ENCODE results near the gene KRT16. TPM values are rescaled to one million over a fixed set of nuclear protein-coding genes. Genes with fewer than 3 reads are reported as not detected.

Gene KRT16
- total RNA-seq, 1 experiment from 2014 or later: 42.6 TPM

DNA sequence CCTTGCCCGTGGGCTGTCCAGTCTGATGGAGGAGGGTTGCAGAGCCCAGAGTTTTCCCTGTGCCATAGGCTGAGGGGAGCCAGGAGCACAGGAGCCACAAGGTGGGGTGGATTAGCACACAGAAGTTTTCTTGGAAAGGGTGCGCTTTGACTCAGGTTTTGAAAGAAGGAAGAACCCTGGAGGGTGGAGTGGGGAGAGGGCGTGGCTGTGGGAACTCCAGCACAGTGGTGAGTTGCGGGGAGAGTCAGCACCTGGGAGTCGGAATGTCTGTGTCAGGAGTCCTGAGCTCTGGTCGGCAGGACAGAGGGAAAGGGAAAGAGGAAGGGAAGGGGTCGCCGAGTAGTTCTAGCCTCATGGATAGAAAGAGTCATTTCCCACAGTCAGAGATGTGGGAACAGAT lies 17.0 kb downstream of the KRT16 start:
- Histone ChIP-seq H3K4me1 (ENCODE audit: insufficient read depth, low read length) (no peaks in the 10 kb centered on the region), H3K27ac (ENCODE audit: low read length) (no peak overlapping the region), H3K4me2 (ENCODE audit: low read length) (no peak overlapping the region), H3K4me3 (ENCODE audit: low read length) (no peak overlapping the region), H3K79me2 (ENCODE audit: low read length) (no peaks in the 10 kb centered on the region), H3K9me3 (ENCODE audit: low read length) (no peaks in the 10 kb centered on the region), H4K20me1 (ENCODE audit: low read length) (no peaks in the 10 kb centered on the region), H3F3A (ENCODE audit: low read length, unreplicated experiment) (no peaks in the 10 kb centered on the region), H3K9ac (ENCODE audit: low read length) (no peak overlapping the region), H3K9me2 (replicated peaks; ENCODE audit: low read length) (no peaks in the 10 kb centered on the region), H3K36me3 (ENCODE audit: low read depth, low read length) (no peaks in the 10 kb centered on the region), H2AFZ (ENCODE audit: low read length) (no peak overlapping the region), H3K27me3 (ENCODE audit: low read length) (no peaks in the 10 kb centered on the region)
- no TSS peak for BruUV-seq (replicated peaks)
- TF ChIP-seq EZH2phosphoT487 (IDR thresholded peaks at IDR 0.05; ENCODE audit: borderline replicate concordance, low read length) (no peak), EZH2 (IDR thresholded peaks at IDR 0.05; ENCODE audit: low read length, unreplicated experiment) (no peak)
- TF ChIP-seq, protein P1, sequence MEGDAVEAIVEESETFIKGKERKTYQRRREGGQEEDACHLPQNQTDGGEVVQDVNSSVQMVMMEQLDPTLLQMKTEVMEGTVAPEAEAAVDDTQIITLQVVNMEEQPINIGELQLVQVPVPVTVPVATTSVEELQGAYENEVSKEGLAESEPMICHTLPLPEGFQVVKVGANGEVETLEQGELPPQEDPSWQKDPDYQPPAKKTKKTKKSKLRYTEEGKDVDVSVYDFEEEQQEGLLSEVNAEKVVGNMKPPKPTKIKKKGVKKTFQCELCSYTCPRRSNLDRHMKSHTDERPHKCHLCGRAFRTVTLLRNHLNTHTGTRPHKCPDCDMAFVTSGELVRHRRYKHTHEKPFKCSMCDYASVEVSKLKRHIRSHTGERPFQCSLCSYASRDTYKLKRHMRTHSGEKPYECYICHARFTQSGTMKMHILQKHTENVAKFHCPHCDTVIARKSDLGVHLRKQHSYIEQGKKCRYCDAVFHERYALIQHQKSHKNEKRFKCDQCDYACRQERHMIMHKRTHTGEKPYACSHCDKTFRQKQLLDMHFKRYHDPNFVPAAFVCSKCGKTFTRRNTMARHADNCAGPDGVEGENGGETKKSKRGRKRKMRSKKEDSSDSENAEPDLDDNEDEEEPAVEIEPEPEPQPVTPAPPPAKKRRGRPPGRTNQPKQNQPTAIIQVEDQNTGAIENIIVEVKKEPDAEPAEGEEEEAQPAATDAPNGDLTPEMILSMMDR (conservative IDR thresholded peaks at IDR 0.05; ENCODE audit: low read depth, low read length): no peak
- intact Hi-C loops (cut with micrococcal nuclease): no loop called here
- ChIA-PET POLR2A (ENCODE audit: unreplicated experiment) (no interaction called here), CTCF (interaction anchor here (0.7 kb wide), 1 partner anchor 11 kb away, joined by 4 read pairs; no protein-coding TSS in a partner anchor)
- no peak for ATAC-seq
- DNase-seq: no peak

DNA sequence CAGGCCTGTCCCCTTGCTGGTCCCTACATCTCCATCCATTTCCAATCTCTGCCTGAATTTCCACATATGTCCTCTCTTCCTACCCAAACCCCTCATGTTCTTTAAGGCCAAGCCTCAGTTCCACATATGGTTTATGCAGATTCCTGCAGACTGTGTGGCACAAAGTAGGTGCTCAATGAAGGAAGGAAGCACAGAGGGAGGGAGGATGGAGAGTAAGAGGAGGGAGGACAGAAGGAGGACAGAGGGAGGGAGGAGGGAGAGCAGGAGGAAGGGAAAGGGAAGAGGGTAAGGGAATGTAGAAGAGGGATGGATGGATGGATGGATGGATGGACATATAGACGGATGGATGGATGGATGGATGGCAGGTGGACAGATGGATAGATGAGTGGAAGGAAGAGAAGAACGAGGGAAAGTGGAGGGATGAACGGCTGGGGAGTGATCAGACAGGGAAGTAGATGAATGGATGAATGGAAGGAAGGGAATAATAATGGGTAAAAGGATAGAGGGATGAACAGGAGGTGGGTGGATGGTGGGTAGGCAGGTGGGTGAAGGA lies 18.1 kb downstream of the KRT16 start:
- intact Hi-C loops (cut with micrococcal nuclease): no loop called here
- no peak overlapping the region for H3K4me2 ChIP-seq (ENCODE audit: low read length)

More for the DNA sequence above, 18.1 kb downstream of the KRT16 start:
- Histone ChIP-seq H3K79me2 (ENCODE audit: low read length) (no peaks in the 10 kb centered on the region), H3K27ac (ENCODE audit: low read length) (no peak overlapping the region), H3K4me1 (ENCODE audit: insufficient read depth, low read length) (no peaks in the 10 kb centered on the region), H3K9me2 (replicated peaks; ENCODE audit: low read length) (no peaks in the 10 kb centered on the region), H3K9ac (ENCODE audit: low read length) (no peak overlapping the region), H3K9me3 (ENCODE audit: low read length) (no peaks in the 10 kb centered on the region), H3K4me3 (ENCODE audit: low read length) (no peak overlapping the region), H2AFZ (ENCODE audit: low read length) (no peak overlapping the region), H3F3A (ENCODE audit: low read length, unreplicated experiment) (no peaks in the 10 kb centered on the region), H3K27me3 (ENCODE audit: low read length) (no peaks in the 10 kb centered on the region), H4K20me1 (ENCODE audit: low read length) (no peaks in the 10 kb centered on the region), H3K36me3 (ENCODE audit: low read depth, low read length) (no peaks in the 10 kb centered on the region)
- POLR2A ChIA-PET (ENCODE audit: unreplicated experiment): no interaction called here
- no TSS peak for BruUV-seq (replicated peaks)
- no peak for ATAC-seq
- CTCF ChIA-PET: no interaction called here
- DNase-seq: no peak
- TF ChIP-seq EZH2phosphoT487 (IDR thresholded peaks at IDR 0.05; ENCODE audit: borderline replicate concordance, low read length) (no peak), EZH2 (IDR thresholded peaks at IDR 0.05; ENCODE audit: low read length, unreplicated experiment) (no peak)
- TF ChIP-seq, protein P1 (conservative IDR thresholded peaks at IDR 0.05; ENCODE audit: low read depth, low read length): no peak
